ENCODE data around the gene AUH.
"Not testable (repeated sequence)": the region's sequence is repeated elsewhere in the genome, so short reads cannot be mapped to it uniquely, and the experiment has no call there.

Gene AUH

DNA sequence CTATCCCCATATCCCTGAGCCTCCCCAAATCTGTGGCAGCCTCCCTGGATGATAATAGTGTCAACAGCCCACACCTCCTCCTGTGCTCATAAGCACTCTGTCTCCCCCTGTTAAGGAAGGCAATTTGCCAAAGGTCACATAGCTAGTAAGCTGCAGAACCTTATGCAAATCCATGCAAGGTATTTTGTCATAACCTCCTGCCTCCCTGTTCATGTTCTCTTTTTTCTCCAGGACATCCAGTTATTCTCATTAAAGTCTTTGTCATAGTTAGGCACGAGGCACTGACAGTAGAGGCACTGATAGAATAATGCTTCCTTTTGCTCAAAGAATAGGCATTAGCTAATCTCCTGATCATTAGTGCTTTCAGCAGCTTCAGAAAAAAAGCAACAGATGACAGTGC, 10.2 kb upstream of the AUH start:
- no peak overlapping the region for H3K4me3 ChIP-seq
- H3K36me3 ChIP-seq (ENCODE audit: insufficient read depth, low read length) = no peaks in the 10 kb centered on the region
- no peak for DNase-seq (ENCODE audit: low read depth, low spot score)
- no peak overlapping the region for H3K27ac ChIP-seq
- no peak overlapping the region for H3K9ac ChIP-seq (ENCODE audit: insufficient read length)
- no peaks in the 10 kb centered on the region for H3K9me3 ChIP-seq (ENCODE audit: low read depth, low read length)
- TF ChIP-seq POLR2AphosphoS5 (IDR thresholded peaks at IDR 0.05; ENCODE audit: borderline replicate concordance, low read depth, low read length) (no peak), FOXP2 (optimal IDR thresholded peaks at IDR 0.05; ENCODE audit: control extremely low read depth, extremely low read length, insufficient read depth) (no peak), EZH2 (IDR thresholded peaks at IDR 0.05) (no peak)

DNA sequence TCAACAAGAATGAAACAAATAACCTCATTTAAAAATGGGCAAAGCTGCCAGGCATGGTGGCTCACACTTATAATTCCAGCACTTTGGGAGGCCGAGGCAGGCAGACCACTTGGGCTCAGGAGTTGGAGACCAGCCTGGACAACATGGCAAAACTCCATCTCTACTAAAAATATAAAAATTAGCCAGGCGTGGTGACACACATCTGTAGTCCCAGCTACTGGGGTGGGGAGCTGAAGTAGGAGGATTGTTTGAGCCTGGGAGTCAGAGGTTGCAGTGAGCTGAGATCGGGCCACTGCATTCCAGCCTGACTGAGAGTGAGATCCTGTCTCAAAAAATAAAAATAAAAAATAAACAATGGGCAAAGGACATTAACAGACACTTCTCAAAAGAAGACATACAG, 8.3 kb upstream of the AUH start:
- not testable (repeated sequence) for H3K27ac ChIP-seq; H3K4me3 ChIP-seq; H3K9me3 ChIP-seq (ENCODE audit: low read depth, low read length); DNase-seq (ENCODE audit: low read depth, low spot score); H3K9ac ChIP-seq (ENCODE audit: insufficient read length); H3K36me3 ChIP-seq (ENCODE audit: insufficient read depth, low read length)

DNA sequence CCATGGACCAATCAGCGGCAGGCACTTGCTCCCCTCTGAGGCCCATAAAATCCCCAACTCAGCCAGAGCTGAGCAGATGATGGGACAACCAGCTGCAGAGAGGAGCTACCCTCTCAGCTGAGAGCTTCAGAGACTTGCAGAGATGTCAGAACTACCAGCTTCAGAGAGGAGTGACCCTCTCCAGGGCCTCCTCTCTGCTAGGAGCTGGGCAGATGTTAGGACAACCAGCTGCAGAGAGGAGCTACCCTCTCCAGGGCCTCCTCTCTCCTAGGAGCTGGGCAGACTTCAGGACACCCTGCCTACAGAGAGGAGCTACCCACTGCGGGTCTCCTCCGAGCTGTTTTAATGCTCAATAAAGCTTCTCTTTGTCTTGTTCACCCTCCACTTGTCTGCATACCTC, 3.0 kb upstream of the AUH start:
- no peak for TF ChIP-seq EZH2 (IDR thresholded peaks at IDR 0.05)
- TF ChIP-seq FOXP2 (optimal IDR thresholded peaks at IDR 0.05; ENCODE audit: control extremely low read depth, extremely low read length, insufficient read depth) = no peak
- no peak for TF ChIP-seq POLR2AphosphoS5 (IDR thresholded peaks at IDR 0.05; ENCODE audit: borderline replicate concordance, low read depth, low read length)
- H3K4me3 ChIP-seq = no peak overlapping the region

DNA sequence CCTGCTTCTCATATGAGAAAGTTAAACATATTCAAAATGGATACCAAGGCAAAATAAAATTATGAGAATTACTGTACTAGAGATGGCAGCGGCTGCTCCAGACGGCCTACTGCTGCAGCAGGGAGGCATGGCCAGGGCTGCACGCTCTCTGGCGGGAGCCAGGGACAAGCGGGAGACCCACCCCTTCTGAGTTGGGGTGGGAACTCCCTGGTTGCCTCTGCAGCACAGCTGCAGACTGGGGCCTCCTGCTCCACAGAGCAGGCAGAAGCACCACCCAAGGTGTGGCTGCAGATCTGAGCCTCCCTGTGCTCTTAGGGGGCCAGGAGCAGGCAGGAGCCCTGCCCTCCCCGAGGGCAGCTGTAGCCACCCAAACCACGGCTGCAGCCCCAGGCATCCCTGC, 2.3 kb upstream of the AUH start:
- TF ChIP-seq POLR2AphosphoS5 (IDR thresholded peaks at IDR 0.05; ENCODE audit: borderline replicate concordance, low read depth, low read length) (no peak), EZH2 (IDR thresholded peaks at IDR 0.05) (no peak), FOXP2 (optimal IDR thresholded peaks at IDR 0.05; ENCODE audit: control extremely low read depth, extremely low read length, insufficient read depth) (no peak)
- DNase-seq (ENCODE audit: low read depth, low spot score) = no peak
- H3K9ac ChIP-seq (ENCODE audit: insufficient read length) = no peak overlapping the region
- H3K9me3 ChIP-seq (ENCODE audit: low read depth, low read length) = no peaks in the 10 kb centered on the region
- H3K36me3 ChIP-seq (ENCODE audit: insufficient read depth, low read length) = no peaks in the 10 kb centered on the region; the same call in 1 of the 2 replicates
- no peak overlapping the region for H3K27ac ChIP-seq
- H3K4me3 ChIP-seq = no peak overlapping the region

More for the DNA sequence above, 3.0 kb upstream of the AUH start:
- no peak for DNase-seq (ENCODE audit: low read depth, low spot score)
- Histone ChIP-seq H3K9ac (ENCODE audit: insufficient read length) (no peak overlapping the region), H3K9me3 (ENCODE audit: low read depth, low read length) (no peaks in the 10 kb centered on the region), H3K36me3 (ENCODE audit: insufficient read depth, low read length) (no peaks in the 10 kb centered on the region; the same call in 1 of the 2 replicates), H3K27ac (no peak overlapping the region)

DNA sequence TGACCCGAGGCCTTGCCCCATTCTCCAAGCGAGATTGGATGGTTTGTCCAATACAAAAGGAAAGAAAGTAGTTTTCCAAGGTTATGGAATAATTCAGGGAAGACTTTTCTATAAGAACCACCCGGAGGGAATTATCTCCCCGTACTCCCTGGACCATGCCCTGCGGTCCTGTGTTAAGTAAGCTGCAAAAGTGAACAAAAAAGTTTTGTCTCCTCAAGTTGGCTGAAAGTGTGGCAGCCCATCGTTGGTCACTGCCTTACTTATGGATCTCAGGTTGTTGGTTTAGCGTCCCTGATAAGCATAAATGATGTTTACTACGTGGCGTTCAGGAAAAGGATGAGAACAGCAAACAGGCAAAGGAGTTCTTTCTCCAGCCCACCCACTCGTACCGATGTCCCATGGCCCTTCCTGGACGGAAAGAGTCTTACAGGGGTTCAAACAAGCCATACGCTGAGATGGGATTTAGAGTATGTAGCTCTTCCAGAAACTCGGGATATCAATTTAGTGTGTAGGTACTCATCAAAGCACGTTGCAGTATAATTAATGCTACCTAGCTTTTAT, 413 bp upstream of the AUH start:
- H3K9ac ChIP-seq (ENCODE audit: insufficient read length) = peak overlapping the region; percentile 74
- no peak overlapping the region for H3K27ac ChIP-seq

GRCh38 chr9:91360551-91361290, 997 bp downstream of the AUH start:
- no peak for TF ChIP-seq FOXP2 (optimal IDR thresholded peaks at IDR 0.05; ENCODE audit: control extremely low read depth, extremely low read length, insufficient read depth)
- TF ChIP-seq EZH2 (IDR thresholded peaks at IDR 0.05) = no peak
- TF ChIP-seq POLR2AphosphoS5 (IDR thresholded peaks at IDR 0.05; ENCODE audit: borderline replicate concordance, low read depth, low read length) = no peak
- H3K27ac ChIP-seq = no peak overlapping the region
- no peak for DNase-seq (ENCODE audit: low read depth, low spot score)
- peak overlapping the region; percentile 80 for H3K4me3 ChIP-seq
- H3K9ac ChIP-seq (ENCODE audit: insufficient read length) = peak overlapping the region; percentile 93
- H3K9me3 ChIP-seq (ENCODE audit: low read depth, low read length) = no peaks in the 10 kb centered on the region
- no peaks in the 10 kb centered on the region; the same call in 1 of the 2 replicates for H3K36me3 ChIP-seq (ENCODE audit: insufficient read depth, low read length)

More for the DNA sequence above, 413 bp upstream of the AUH start:
- Histone ChIP-seq H3K4me3 (peak overlapping the region; percentile 80), H3K36me3 (ENCODE audit: insufficient read depth, low read length) (no peaks in the 10 kb centered on the region; the same call in 1 of the 2 replicates), H3K9me3 (ENCODE audit: low read depth, low read length) (no peaks in the 10 kb centered on the region)
- no peak for DNase-seq (ENCODE audit: low read depth, low spot score)
- no peak for TF ChIP-seq FOXP2 (optimal IDR thresholded peaks at IDR 0.05; ENCODE audit: control extremely low read depth, extremely low read length, insufficient read depth)
- TF ChIP-seq POLR2AphosphoS5 (IDR thresholded peaks at IDR 0.05; ENCODE audit: borderline replicate concordance, low read depth, low read length) = peak; percentile 55; the same call in 1 of the 2 replicates

- H3K36me3 ChIP-seq (ENCODE audit: insufficient read depth, low read length) = peaks cover under 1% of the 10 kb centered on the region
- TF ChIP-seq EZH2 (IDR thresholded peaks at IDR 0.05) = no peak
- TF ChIP-seq FOXP2 (optimal IDR thresholded peaks at IDR 0.05; ENCODE audit: control extremely low read depth, extremely low read length, insufficient read depth) = no peak
- TF ChIP-seq POLR2AphosphoS5 (IDR thresholded peaks at IDR 0.05; ENCODE audit: borderline replicate concordance, low read depth, low read length) = no peak
- no peak overlapping the region for H3K9ac ChIP-seq (ENCODE audit: insufficient read length)
- no peaks in the 10 kb centered on the region for H3K9me3 ChIP-seq (ENCODE audit: low read depth, low read length)
- H3K4me3 ChIP-seq = peak overlapping the region; percentile 80
- H3K27ac ChIP-seq = no peak overlapping the region
- DNase-seq (ENCODE audit: low read depth, low spot score) = no peak
Observed at GRCh38 chr9:91359734-91360470, 1.8 kb downstream of the AUH start.

DNA sequence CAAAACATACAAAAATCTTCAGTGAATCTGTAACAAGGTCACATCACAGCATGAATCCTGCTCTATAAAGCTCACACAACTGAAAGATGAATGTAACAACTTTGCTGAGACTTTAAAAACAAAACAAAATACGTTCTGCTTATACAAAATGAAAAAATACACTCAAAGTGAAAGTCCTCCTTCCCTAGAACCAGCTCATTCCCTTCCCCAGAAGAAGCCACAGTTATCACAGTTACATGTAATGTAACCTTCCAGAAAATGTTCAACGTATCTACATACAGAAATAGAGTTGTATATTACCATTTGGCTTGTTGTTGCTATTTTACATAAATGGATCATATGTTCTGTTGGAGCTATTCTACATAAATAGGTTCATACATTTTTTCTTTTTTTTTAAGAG, 2.6 kb downstream of the AUH start:
- no peak for DNase-seq (ENCODE audit: low read depth, low spot score)

More for the DNA sequence above, 2.6 kb downstream of the AUH start:
- H3K9me3 ChIP-seq (ENCODE audit: low read depth, low read length) = no peaks in the 10 kb centered on the region
- peaks cover 7% of the 10 kb centered on the region for H3K36me3 ChIP-seq (ENCODE audit: insufficient read depth, low read length)
- H3K27ac ChIP-seq = no peak overlapping the region
- no peak overlapping the region for H3K4me3 ChIP-seq
- TF ChIP-seq EZH2 (IDR thresholded peaks at IDR 0.05) (no peak), POLR2AphosphoS5 (IDR thresholded peaks at IDR 0.05; ENCODE audit: borderline replicate concordance, low read depth, low read length) (no peak), FOXP2 (optimal IDR thresholded peaks at IDR 0.05; ENCODE audit: control extremely low read depth, extremely low read length, insufficient read depth) (no peak)
- H3K9ac ChIP-seq (ENCODE audit: insufficient read length) = no peak overlapping the region
